GM12892 (cell line): ENCODE measurements around the gene PRDM5.

Experiments
- POLR2A ChIP-seq: IDR thresholded peaks from 2 replicates; pipeline ENCODE4 v1.6.1; 2011; ENCODE audit warnings: low read depth, low read length, control low read depth
- POLR2AphosphoS5 ChIP-seq: IDR thresholded peaks from 2 replicates; pipeline ENCODE4 v1.6.1; 2011; ENCODE audit warnings: low read depth, low read length, control low read depth

GRCh38 chr4:120693816-120694215 lies 228.7 kb downstream of the PRDM5 start:
- TF ChIP-seq POLR2A (no peak), POLR2AphosphoS5 (no peak)
